Measurements from ENCODE around the gene MOXD1.
"Not testable (repeated sequence)": the region's sequence is repeated elsewhere in the genome, so short reads cannot be mapped to it uniquely, and the experiment has no call there.

MOXD1 gene

GRCh38 chr6:132354517-132355167, 46.6 kb downstream of the MOXD1 start:
- Mint-ChIP-seq H3K4me1 (peaks cover 25% of the 10 kb centered on the region), H3K27ac (no peak overlapping the region), H3K36me3 (no peaks in the 10 kb centered on the region), H3K27me3 (peaks cover 10% of the 10 kb centered on the region), H3K9me3 (peaks cover 7% of the 10 kb centered on the region), H3K4me3 (no peak overlapping the region)
- DNase-seq, result peak; percentile 50
- CTCF ChIA-PET, result interaction anchor here (1.0 kb wide), 1 partner anchor 129 kb away, joined by 3 read pairs; no protein-coding TSS in a partner anchor

- not testable (repeated sequence) for H3K27ac Mint-ChIP-seq
These were observed 49.3 kb downstream of the MOXD1 start for GRCh38 chr6:132351986-132352385.

DNA sequence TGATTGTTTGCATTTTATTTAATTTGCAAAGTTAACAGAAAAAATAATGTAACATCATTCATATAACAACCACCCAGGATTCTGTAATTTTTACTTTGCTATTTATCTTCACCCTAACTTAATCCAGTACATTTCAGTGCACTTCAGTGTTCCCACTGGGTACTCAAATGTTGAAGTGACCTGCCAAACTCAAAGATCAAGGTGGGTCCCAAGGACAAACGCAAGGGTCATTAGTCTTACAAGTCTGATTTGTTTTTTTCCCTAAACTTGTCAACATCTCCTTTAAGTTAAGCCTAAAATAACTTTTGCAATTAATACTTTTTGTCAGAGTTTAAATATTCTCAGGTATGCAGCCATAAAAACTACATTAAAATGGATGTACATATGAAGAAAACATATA, 53.0 kb downstream of the MOXD1 start:
- no peak for DNase-seq
- no peak overlapping the region for H3K27ac Mint-ChIP-seq
- H3K4me1 Mint-ChIP-seq, result peaks cover 9% of the 10 kb centered on the region
- CTCF ChIA-PET, result no interaction called here
- no peaks in the 10 kb centered on the region for H3K9me3 Mint-ChIP-seq
- H3K27me3 Mint-ChIP-seq, result no peaks in the 10 kb centered on the region
- no peaks in the 10 kb centered on the region for H3K36me3 Mint-ChIP-seq
- no peak overlapping the region for H3K4me3 Mint-ChIP-seq

More at GRCh38 chr6:132351986-132352385, 49.3 kb downstream of the MOXD1 start:
- H3K4me3 Mint-ChIP-seq, H3K9me3 Mint-ChIP-seq, H3K27me3 Mint-ChIP-seq, CTCF ChIA-PET, DNase-seq, H3K36me3 Mint-ChIP-seq: not testable (repeated sequence)
- H3K4me1 Mint-ChIP-seq, result peaks cover 25% of the 10 kb centered on the region

DNA sequence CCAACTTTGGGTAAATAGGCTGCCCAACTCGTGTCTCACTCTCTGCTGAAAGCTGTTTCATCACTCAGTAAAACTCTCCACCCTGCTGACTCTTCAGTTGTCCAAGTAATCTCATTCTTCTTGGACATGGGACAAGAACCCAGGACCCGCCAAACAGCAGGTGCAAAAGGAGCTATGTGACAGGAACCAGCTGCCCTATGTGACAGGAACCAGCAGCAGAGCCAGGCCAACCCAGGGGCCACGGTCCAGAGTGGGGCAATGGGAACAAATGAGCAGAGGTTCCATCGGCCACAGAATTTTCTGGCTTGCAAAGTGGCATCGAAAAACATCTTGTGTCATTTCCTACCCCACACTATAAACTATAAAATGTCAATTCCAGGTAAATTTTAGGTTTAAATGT, 56.5 kb downstream of the MOXD1 start:
- Mint-ChIP-seq H3K4me3 (no peak overlapping the region), H3K4me1 (no peaks in the 10 kb centered on the region), H3K27me3 (no peaks in the 10 kb centered on the region), H3K27ac (no peak overlapping the region), H3K36me3 (no peaks in the 10 kb centered on the region), H3K9me3 (no peaks in the 10 kb centered on the region)
- CTCF ChIA-PET, result no interaction called here
- no peak for DNase-seq

- H3K4me3 Mint-ChIP-seq, result no peak overlapping the region
- H3K4me1 Mint-ChIP-seq, result no peaks in the 10 kb centered on the region
- no peaks in the 10 kb centered on the region for H3K36me3 Mint-ChIP-seq
- DNase-seq, result no peak
- CTCF ChIA-PET, result interaction anchor here (1.4 kb wide), 1 partner anchor 61 kb away, joined by 8 read pairs; no protein-coding TSS in a partner anchor
- H3K9me3 Mint-ChIP-seq, result no peaks in the 10 kb centered on the region
- H3K27ac Mint-ChIP-seq, result no peak overlapping the region
- peaks cover 4% of the 10 kb centered on the region for H3K27me3 Mint-ChIP-seq
These were observed 59.6 kb downstream of the MOXD1 start for GRCh38 chr6:132341646-132342045.

GRCh38 chr6:132334521-132334885, 66.8 kb downstream of the MOXD1 start:
- H3K9me3 Mint-ChIP-seq, result no peaks in the 10 kb centered on the region
- H3K27ac Mint-ChIP-seq, result no peak overlapping the region
- no peak for DNase-seq
- CTCF ChIA-PET, result no interaction called here
- no peaks in the 10 kb centered on the region for H3K4me1 Mint-ChIP-seq
- no peak overlapping the region for H3K4me3 Mint-ChIP-seq
- H3K36me3 Mint-ChIP-seq, result no peaks in the 10 kb centered on the region
- H3K27me3 Mint-ChIP-seq, result peaks cover 7% of the 10 kb centered on the region

DNA sequence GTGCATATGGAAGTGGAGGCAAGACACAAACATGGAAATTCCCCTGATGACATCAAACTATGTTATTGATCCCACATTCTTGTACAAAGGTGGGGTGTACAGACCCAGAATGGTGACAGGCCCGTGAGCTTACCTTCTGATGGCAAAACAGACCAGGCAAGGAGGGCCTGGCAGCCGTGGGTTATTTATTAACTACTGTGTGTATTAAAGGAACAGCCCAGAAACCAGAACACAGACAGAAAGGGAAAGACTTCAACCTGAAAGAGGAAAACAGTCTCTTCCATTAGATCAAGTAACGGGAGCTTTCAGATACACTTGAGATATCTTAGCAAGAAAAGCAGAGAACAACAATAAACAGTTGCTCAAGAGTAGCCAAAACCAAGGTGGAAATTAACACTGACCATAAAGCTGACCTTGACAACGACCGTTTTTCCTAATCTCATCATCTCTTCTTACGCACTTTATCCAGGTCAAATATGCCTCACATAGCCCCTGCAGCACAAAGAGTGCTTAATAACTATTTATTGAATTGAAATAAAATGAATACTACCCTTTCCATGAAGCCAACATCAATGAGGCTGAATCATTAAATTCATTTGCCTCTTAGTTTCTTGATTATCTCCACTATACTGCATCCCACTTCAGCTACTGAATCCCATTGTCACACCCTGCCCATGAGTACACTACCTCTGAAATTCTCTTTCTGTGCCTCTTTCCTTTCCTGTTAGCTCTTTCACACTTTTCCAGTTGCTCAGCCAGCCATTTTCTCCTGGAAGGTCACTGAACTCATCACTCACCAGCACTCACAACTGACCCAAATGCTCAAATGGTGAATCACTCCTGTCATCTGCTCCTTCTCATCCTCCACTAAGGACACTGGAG, 67.4 kb downstream of the MOXD1 start:
- H3K9me3 Mint-ChIP-seq, result no peaks in the 10 kb centered on the region
- H3K27me3 Mint-ChIP-seq, result peaks cover 7% of the 10 kb centered on the region
- no peaks in the 10 kb centered on the region for H3K36me3 Mint-ChIP-seq
- CTCF ChIA-PET, result no interaction called here
- H3K4me1 Mint-ChIP-seq, result no peaks in the 10 kb centered on the region
- DNase-seq, result no peak
- H3K4me3 Mint-ChIP-seq, result no peak overlapping the region
- no peak overlapping the region for H3K27ac Mint-ChIP-seq

- DNase-seq, result no peak
- H3K9me3 Mint-ChIP-seq, result no peaks in the 10 kb centered on the region
- no peaks in the 10 kb centered on the region for H3K4me1 Mint-ChIP-seq
- H3K27me3 Mint-ChIP-seq, result peaks cover 3% of the 10 kb centered on the region
- no peak overlapping the region for H3K27ac Mint-ChIP-seq
- CTCF ChIA-PET, result no interaction called here
- H3K36me3 Mint-ChIP-seq, result no peaks in the 10 kb centered on the region
- no peak overlapping the region for H3K4me3 Mint-ChIP-seq
These were observed 70.5 kb downstream of the MOXD1 start for GRCh38 chr6:132330759-132331158.

- no peak for DNase-seq
- Mint-ChIP-seq H3K36me3 (no peaks in the 10 kb centered on the region), H3K4me3 (no peak overlapping the region), H3K27ac (no peak overlapping the region), H3K4me1 (no peaks in the 10 kb centered on the region), H3K27me3 (no peaks in the 10 kb centered on the region), H3K9me3 (no peaks in the 10 kb centered on the region)
- CTCF ChIA-PET, result interaction anchor here (0.6 kb wide), 1 partner anchor 1165 kb away, joined by 3 read pairs; no protein-coding TSS in a partner anchor
These were observed 78.9 kb downstream of the MOXD1 start for GRCh38 chr6:132322398-132322797.

DNA sequence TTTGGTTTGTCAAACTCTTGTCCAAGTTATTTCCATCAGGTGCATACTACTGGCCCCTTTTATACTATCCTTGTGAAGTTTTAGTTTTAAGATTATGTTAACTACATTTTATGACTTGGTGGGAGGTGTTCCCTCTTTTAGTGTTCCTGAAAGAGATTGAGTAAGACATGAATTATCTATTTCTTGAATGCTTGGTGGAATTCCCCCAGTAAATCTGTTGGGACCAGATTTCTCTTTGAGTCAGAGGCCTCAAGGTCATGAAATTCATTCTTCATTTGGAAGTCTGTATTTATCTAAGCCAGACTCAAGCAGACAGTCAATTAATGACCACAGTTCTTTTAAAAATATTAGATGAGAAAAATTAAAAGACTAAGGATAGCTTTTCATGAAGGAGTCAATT, 81.3 kb downstream of the MOXD1 start:
- Mint-ChIP-seq H3K27ac (no peak overlapping the region), H3K9me3 (no peaks in the 10 kb centered on the region), H3K36me3 (no peaks in the 10 kb centered on the region), H3K27me3 (no peaks in the 10 kb centered on the region), H3K4me3 (no peak overlapping the region), H3K4me1 (no peaks in the 10 kb centered on the region)
- CTCF ChIA-PET, result no interaction called here
- no peak for DNase-seq

DNA sequence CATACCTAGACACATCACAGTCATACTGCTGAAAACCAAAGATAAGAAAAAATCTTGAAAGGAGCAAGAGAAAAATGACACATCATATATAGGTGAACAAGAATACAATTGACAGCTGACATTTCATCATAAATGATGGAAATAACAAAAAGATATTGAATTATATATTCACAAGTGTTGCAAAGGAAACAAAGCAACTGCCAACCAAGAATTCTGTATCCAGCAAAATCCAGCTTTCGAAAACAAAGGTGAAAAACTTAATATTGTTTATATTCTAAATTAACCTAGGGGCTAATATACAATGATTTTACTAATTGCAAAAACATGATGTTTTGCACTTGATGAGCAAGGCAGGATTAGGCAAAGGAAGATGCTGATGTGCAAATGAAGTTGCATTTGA, 84.3 kb downstream of the MOXD1 start:
- no peak for DNase-seq
- CTCF ChIA-PET, result no interaction called here
- H3K27me3 Mint-ChIP-seq, result no peaks in the 10 kb centered on the region
- no peaks in the 10 kb centered on the region for H3K9me3 Mint-ChIP-seq
- no peaks in the 10 kb centered on the region for H3K36me3 Mint-ChIP-seq
- H3K27ac Mint-ChIP-seq, result no peak overlapping the region
- H3K4me3 Mint-ChIP-seq, result no peak overlapping the region
- H3K4me1 Mint-ChIP-seq, result no peaks in the 10 kb centered on the region

DNA sequence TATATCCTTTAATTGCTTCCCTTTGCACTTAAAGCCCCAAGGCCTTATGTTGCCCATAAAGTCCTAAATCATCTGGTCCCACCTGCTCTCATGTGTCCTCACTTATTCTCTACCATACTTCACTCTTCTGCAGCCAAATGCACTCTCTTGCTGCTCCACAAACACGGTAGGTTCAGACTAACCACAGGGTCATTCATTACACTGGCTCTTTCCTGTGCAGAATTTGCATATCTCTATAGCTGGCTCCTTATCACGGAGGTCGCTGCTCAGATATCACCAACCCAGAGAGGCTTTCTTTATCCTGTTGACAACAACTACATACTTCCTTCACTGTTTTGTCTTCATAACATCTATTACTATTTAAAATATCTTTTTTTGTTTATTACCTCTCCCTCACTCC, 86.8 kb downstream of the MOXD1 start:
- CTCF ChIA-PET, result no interaction called here
- Mint-ChIP-seq H3K9me3 (no peaks in the 10 kb centered on the region), H3K4me3 (no peak overlapping the region), H3K36me3 (no peaks in the 10 kb centered on the region), H3K27ac (no peak overlapping the region), H3K27me3 (no peaks in the 10 kb centered on the region), H3K4me1 (no peaks in the 10 kb centered on the region)
- no peak for DNase-seq

GRCh38 chr6:132310921-132311320, 90.4 kb downstream of the MOXD1 start:
- no peak overlapping the region for H3K4me3 Mint-ChIP-seq
- no peak for DNase-seq
- H3K9me3 Mint-ChIP-seq, result no peaks in the 10 kb centered on the region
- H3K27ac Mint-ChIP-seq, result no peak overlapping the region
- CTCF ChIA-PET, result no interaction called here
- no peaks in the 10 kb centered on the region for H3K36me3 Mint-ChIP-seq
- H3K27me3 Mint-ChIP-seq, result no peaks in the 10 kb centered on the region
- H3K4me1 Mint-ChIP-seq, result no peaks in the 10 kb centered on the region

DNA sequence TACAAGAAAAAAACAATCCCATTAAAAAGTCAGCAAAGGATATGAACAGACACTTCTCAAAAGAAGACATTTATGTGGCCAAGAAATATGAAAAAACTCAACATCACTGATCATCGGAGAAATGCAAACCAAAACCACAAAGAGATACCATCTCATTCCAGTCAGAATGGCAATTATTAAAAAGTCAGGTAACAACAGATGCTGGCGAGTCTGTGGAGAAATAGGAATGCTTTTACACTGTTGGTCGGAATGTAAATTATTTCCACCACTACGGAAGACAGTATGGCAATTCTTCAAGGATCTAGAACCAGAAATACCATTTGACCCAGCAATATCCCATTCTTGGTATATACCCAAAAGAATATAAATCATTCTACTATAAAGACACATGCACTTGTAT, 91.1 kb downstream of the MOXD1 start:
- H3K9me3 Mint-ChIP-seq, H3K4me3 Mint-ChIP-seq, H3K27me3 Mint-ChIP-seq, H3K4me1 Mint-ChIP-seq, DNase-seq, H3K27ac Mint-ChIP-seq, CTCF ChIA-PET, H3K36me3 Mint-ChIP-seq: not testable (repeated sequence)

DNA sequence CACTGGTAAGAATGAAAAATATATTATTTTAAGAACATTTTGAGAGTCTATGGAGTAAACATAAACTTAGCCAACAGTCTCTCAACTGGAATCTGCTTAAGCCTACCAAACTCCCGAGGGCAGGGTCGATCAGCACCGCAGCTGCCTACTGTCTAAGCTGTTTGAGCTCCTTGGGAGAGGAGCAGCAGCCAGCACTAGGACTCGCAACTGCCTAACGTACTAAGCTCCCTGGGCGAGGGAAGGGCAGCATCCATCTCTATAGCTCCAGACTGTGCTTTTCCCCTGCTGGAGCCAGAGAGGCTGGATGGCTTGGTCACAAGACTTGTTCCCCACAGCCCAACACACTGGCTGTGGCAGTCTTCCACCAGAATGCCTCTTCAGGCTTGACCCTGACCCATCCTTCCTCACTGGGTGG, 96.4 kb downstream of the MOXD1 start:
- Mint-ChIP-seq H3K4me3 (no peak overlapping the region), H3K36me3 (no peaks in the 10 kb centered on the region), H3K27ac (no peak overlapping the region), H3K27me3 (peaks cover 10% of the 10 kb centered on the region), H3K4me1 (no peaks in the 10 kb centered on the region), H3K9me3 (no peaks in the 10 kb centered on the region)
- no peak for DNase-seq
- CTCF ChIA-PET, result no interaction called here

All from activated naive CD4-positive, alpha-beta T cell treated with anti-CD3 and anti-CD28 coated beads, Interleukin-2, amount 10 ng/mL, durations not matched to agents 7 days and 5 days (primary cell).